ENCODE data around the gene TRABD2B. TPM values are rescaled to one million over a fixed set of nuclear protein-coding genes. Genes with fewer than 3 reads are reported as not detected.

TRABD2B gene
- total and polyA plus RNA-seq, 2 donors (not counting 1 experiment from before 2014, with no cell fraction given): under 0.01 TPM; not detected in 1

- no peaks in the 10 kb centered on the region for H3K4me1 ChIP-seq (ENCODE audit: control insufficient read depth, extremely low read depth, insufficient read depth, low read length)
- no peak overlapping the region for H2AFZ ChIP-seq (ENCODE audit: low read length)
- no peak overlapping the region for H3K4me3 ChIP-seq (replicated peaks in 1 of 4; ENCODE audit: control extremely low read depth in 1 of 4, insufficient read depth in 1 of 4, low read depth in 3 of 4, low read length in 4 of 4)
- no peaks in the 10 kb centered on the region for H3K9me3 ChIP-seq (ENCODE audit: control insufficient read depth, insufficient read depth, low read depth, low read length)
- H3K79me2 ChIP-seq (ENCODE audit: control insufficient read depth, insufficient read depth, low read length): no peaks in the 10 kb centered on the region
- no peaks in the 10 kb centered on the region for H3K27me3 ChIP-seq (ENCODE audit: control insufficient read depth, insufficient read depth, low read length)
- no peak overlapping the region for H3K9ac ChIP-seq (ENCODE audit: insufficient read depth, low read length)
- H3K27ac ChIP-seq (ENCODE audit: insufficient read depth, low read length): no peak overlapping the region
- no peaks in the 10 kb centered on the region for H3K36me3 ChIP-seq (ENCODE audit: control insufficient read depth, insufficient read depth, low read length)
- DNase-seq (ENCODE audit: low read depth in 2 of 2): no peak
- no peaks in the 10 kb centered on the region for H4K20me1 ChIP-seq (ENCODE audit: control insufficient read depth, extremely low read depth, insufficient read depth, low read length)
- H3K4me2 ChIP-seq (ENCODE audit: extremely low read depth, insufficient read depth, low read length): no peak overlapping the region
- no peak for TF ChIP-seq CTCF (conservative IDR thresholded peaks at IDR 0.05 in 1 of 2, IDR thresholded peaks at IDR 0.05 in 1 of 2; ENCODE audit: low read depth in 1 of 2, low read length in 2 of 2)
- TF ChIP-seq EZH2 (IDR thresholded peaks at IDR 0.05; ENCODE audit: low read length, missing control alignments): no peak
Measured at GRCh38 chr1:47906527-47907176, 90.5 kb downstream of the TRABD2B start.

GRCh38 chr1:47906009-47906432 lies 91.2 kb downstream of the TRABD2B start:
- Histone ChIP-seq H3K79me2 (ENCODE audit: control insufficient read depth, insufficient read depth, low read length) (no peaks in the 10 kb centered on the region), H2AFZ (ENCODE audit: low read length) (no peak overlapping the region), H3K4me1 (ENCODE audit: control insufficient read depth, extremely low read depth, insufficient read depth, low read length) (no peaks in the 10 kb centered on the region), H3K36me3 (ENCODE audit: control insufficient read depth, insufficient read depth, low read length) (no peaks in the 10 kb centered on the region), H3K27ac (ENCODE audit: insufficient read depth, low read length) (no peak overlapping the region), H3K9ac (ENCODE audit: insufficient read depth, low read length) (no peak overlapping the region), H3K4me3 (replicated peaks in 1 of 4; ENCODE audit: control extremely low read depth in 1 of 4, insufficient read depth in 1 of 4, low read depth in 3 of 4, low read length in 4 of 4) (no peak overlapping the region), H3K9me3 (ENCODE audit: control insufficient read depth, insufficient read depth, low read depth, low read length) (no peaks in the 10 kb centered on the region), H3K4me2 (ENCODE audit: extremely low read depth, insufficient read depth, low read length) (no peak overlapping the region), H4K20me1 (ENCODE audit: control insufficient read depth, extremely low read depth, insufficient read depth, low read length) (no peaks in the 10 kb centered on the region), H3K27me3 (ENCODE audit: control insufficient read depth, insufficient read depth, low read length) (no peaks in the 10 kb centered on the region)
- TF ChIP-seq CTCF (conservative IDR thresholded peaks at IDR 0.05 in 1 of 2, IDR thresholded peaks at IDR 0.05 in 1 of 2; ENCODE audit: low read depth in 1 of 2, low read length in 2 of 2) (no peak), EZH2 (IDR thresholded peaks at IDR 0.05; ENCODE audit: low read length, missing control alignments) (no peak)
- no peak for DNase-seq (ENCODE audit: low read depth in 2 of 2)

- TF ChIP-seq CTCF (conservative IDR thresholded peaks at IDR 0.05 in 1 of 2, IDR thresholded peaks at IDR 0.05 in 1 of 2; ENCODE audit: low read depth in 1 of 2, low read length in 2 of 2): no peak
- no peak for TF ChIP-seq EZH2 (IDR thresholded peaks at IDR 0.05; ENCODE audit: low read length, missing control alignments)
- no peaks in the 10 kb centered on the region for H4K20me1 ChIP-seq (ENCODE audit: control insufficient read depth, extremely low read depth, insufficient read depth, low read length)
- no peak overlapping the region for H3K4me3 ChIP-seq (replicated peaks in 1 of 4; ENCODE audit: control extremely low read depth in 1 of 4, insufficient read depth in 1 of 4, low read depth in 3 of 4, low read length in 4 of 4)
- H3K36me3 ChIP-seq (ENCODE audit: control insufficient read depth, insufficient read depth, low read length): no peaks in the 10 kb centered on the region
- H3K9ac ChIP-seq (ENCODE audit: insufficient read depth, low read length): no peak overlapping the region
- no peaks in the 10 kb centered on the region for H3K4me1 ChIP-seq (ENCODE audit: control insufficient read depth, extremely low read depth, insufficient read depth, low read length)
- H3K27ac ChIP-seq (ENCODE audit: insufficient read depth, low read length): no peak overlapping the region
- H2AFZ ChIP-seq (ENCODE audit: low read length): no peak overlapping the region
- no peak overlapping the region for H3K4me2 ChIP-seq (ENCODE audit: extremely low read depth, insufficient read depth, low read length)
- H3K79me2 ChIP-seq (ENCODE audit: control insufficient read depth, insufficient read depth, low read length): no peaks in the 10 kb centered on the region
- no peaks in the 10 kb centered on the region for H3K9me3 ChIP-seq (ENCODE audit: control insufficient read depth, insufficient read depth, low read depth, low read length)
- H3K27me3 ChIP-seq (ENCODE audit: control insufficient read depth, insufficient read depth, low read length): no peaks in the 10 kb centered on the region
- DNase-seq (ENCODE audit: low read depth in 2 of 2): no peak
Measured at GRCh38 chr1:47903723-47904122, 93.5 kb downstream of the TRABD2B start.
